Neural cell (in vitro differentiated cells): Measurements from ENCODE around the gene UQCR11.

Experiments used
- MXI1 ChIP-seq: fragments of 450-650 bp; conservative IDR thresholded peaks from 2 replicates; pipeline ENCODE4 v1.6.1; 2014; ENCODE audit warnings: antibody characterized with exemption, mild to moderate bottlenecking; ENCODE audit not compliant: poor library complexity, severe bottlenecking
- POLR2AphosphoS5 ChIP-seq: IDR thresholded peaks from 2 replicates; pipeline ENCODE4 v1.6.1; 2012
- RAD21 ChIP-seq: fragments of 450-650 bp; conservative IDR thresholded peaks from 2 replicates; pipeline ENCODE4 v1.6.1; 2014; ENCODE audit warnings: antibody characterized with exemption, mild to moderate bottlenecking, moderate library complexity
- SMC3 ChIP-seq: fragments of 450-650 bp; conservative IDR thresholded peaks from 2 replicates; pipeline ENCODE4 v1.6.1; 2014; ENCODE audit warnings: antibody characterized with exemption, mild to moderate bottlenecking, moderate library complexity; ENCODE audit not compliant: poor library complexity
- TF ChIP-seq, protein P1 (sequence below): fragments of 450-650 bp; IDR thresholded peaks from 2 replicates; pipeline ENCODE4 v1.5.1; 2014; ENCODE audit warnings: antibody characterized with exemption, mild to moderate bottlenecking, moderate library complexity; ENCODE audit not compliant: poor library complexity, severe bottlenecking
- TF ChIP-seq, protein P2 (sequence below): IDR thresholded peaks from 2 replicates; pipeline ENCODE4 v1.6.1; 2012; ENCODE audit warnings: borderline replicate concordance

DNA sequence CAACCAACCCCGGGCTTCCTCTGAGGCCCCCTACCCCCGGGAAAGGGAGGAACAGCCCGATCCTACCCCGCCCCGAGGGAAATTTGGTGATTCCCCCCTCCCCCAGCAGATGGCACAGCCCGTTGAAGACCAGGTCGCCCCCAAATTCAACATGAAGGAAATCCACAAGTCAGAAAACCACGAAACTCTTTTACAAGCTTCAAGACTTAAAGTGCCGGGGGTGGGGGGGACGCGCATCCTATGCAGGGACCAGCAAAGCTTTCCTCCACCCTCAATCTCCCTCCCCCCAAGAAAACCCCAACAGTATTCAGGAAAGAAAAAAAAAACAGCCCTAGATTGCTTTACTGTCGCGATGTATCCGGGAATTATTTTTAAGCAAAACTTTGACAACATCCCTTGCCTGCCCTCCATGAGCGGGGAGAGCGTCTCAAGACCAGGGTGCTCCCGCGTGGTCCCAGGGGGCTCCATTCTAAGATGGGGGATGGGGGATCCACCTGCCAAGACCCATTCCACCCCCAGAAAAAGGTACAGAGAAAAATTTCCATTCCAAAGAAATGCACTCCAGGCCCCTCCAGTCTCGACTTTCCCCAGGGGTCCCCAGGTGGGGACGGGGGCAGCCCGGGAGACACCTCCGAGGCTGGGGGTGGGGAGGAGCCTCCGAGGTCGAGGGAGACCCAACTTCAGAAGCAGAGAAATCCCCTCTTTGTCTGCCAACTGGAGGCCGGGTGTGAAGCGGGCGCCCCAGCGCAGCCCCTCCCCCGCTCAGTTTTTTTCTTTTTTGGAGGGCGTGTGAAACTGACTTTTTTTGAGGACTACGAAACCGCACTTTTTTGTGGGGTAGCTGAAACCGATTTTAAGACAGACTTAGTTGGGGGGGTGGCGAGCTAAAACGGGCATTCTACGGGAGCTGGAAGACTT, 45.6 kb upstream of the UQCR11 start:
- TF ChIP-seq, protein P1, sequence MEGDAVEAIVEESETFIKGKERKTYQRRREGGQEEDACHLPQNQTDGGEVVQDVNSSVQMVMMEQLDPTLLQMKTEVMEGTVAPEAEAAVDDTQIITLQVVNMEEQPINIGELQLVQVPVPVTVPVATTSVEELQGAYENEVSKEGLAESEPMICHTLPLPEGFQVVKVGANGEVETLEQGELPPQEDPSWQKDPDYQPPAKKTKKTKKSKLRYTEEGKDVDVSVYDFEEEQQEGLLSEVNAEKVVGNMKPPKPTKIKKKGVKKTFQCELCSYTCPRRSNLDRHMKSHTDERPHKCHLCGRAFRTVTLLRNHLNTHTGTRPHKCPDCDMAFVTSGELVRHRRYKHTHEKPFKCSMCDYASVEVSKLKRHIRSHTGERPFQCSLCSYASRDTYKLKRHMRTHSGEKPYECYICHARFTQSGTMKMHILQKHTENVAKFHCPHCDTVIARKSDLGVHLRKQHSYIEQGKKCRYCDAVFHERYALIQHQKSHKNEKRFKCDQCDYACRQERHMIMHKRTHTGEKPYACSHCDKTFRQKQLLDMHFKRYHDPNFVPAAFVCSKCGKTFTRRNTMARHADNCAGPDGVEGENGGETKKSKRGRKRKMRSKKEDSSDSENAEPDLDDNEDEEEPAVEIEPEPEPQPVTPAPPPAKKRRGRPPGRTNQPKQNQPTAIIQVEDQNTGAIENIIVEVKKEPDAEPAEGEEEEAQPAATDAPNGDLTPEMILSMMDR = no peak
- TF ChIP-seq, protein P2, sequence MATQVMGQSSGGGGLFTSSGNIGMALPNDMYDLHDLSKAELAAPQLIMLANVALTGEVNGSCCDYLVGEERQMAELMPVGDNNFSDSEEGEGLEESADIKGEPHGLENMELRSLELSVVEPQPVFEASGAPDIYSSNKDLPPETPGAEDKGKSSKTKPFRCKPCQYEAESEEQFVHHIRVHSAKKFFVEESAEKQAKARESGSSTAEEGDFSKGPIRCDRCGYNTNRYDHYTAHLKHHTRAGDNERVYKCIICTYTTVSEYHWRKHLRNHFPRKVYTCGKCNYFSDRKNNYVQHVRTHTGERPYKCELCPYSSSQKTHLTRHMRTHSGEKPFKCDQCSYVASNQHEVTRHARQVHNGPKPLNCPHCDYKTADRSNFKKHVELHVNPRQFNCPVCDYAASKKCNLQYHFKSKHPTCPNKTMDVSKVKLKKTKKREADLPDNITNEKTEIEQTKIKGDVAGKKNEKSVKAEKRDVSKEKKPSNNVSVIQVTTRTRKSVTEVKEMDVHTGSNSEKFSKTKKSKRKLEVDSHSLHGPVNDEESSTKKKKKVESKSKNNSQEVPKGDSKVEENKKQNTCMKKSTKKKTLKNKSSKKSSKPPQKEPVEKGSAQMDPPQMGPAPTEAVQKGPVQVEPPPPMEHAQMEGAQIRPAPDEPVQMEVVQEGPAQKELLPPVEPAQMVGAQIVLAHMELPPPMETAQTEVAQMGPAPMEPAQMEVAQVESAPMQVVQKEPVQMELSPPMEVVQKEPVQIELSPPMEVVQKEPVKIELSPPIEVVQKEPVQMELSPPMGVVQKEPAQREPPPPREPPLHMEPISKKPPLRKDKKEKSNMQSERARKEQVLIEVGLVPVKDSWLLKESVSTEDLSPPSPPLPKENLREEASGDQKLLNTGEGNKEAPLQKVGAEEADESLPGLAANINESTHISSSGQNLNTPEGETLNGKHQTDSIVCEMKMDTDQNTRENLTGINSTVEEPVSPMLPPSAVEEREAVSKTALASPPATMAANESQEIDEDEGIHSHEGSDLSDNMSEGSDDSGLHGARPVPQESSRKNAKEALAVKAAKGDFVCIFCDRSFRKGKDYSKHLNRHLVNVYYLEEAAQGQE = no peak
- TF ChIP-seq SMC3 (peak; percentile 11), RAD21 (no peak), MXI1 (peak; percentile 31), POLR2AphosphoS5 (no peak)
